OCI-LY3 (cell line): ENCODE results near the gene ATAD3C.
"Not testable (repeated sequence)": the region's sequence is repeated elsewhere in the genome, so short reads cannot be mapped to it uniquely, and the experiment has no call there.

Experiments
- H2AFZ ChIP-seq: fragments of 200-600, 300-600 bp; shearing (Covaris generic); 2 replicates; pipeline ENCODE4 v1.6.0; 2014; ENCODE audit warnings: antibody characterized with exemption, low read depth, low read length
- H3K27ac ChIP-seq: fragments of 200-600, 300-600 bp; sonication (generic); 2 replicates; pipeline ENCODE4 v1.5.1; 2014; ENCODE audit warnings: mild to moderate bottlenecking, low read length, moderate library complexity, mixed read lengths
- H3K27me3 ChIP-seq: fragments of 200-600, 300-600 bp; sonication (generic); 2 replicates; pipeline ENCODE4 v1.6.1; 2014; ENCODE audit warnings: low read depth, low read length, mixed read lengths
- H3K36me3 ChIP-seq: fragments of 200-600, 300-600 bp; sonication (generic); replicated peaks from 2 replicates; pipeline ENCODE3; 2014; ENCODE audit warnings: low read depth, low read length, mixed read lengths
- H3K4me1 ChIP-seq: fragments of 300-600, 200-600 bp; sonication (generic); 2 replicates; pipeline ENCODE4 v1.6.1; 2014; ENCODE audit warnings: low read length, mixed read lengths
- H3K4me2 ChIP-seq: fragments of 200-600, 300-600 bp; sonication (generic); 2 replicates; pipeline ENCODE4 v1.6.1; 2014; ENCODE audit warnings: low read length, mixed read lengths
- H3K4me3 ChIP-seq: fragments of 300-600, 200-600 bp; sonication (generic); 2 replicates; pipeline ENCODE4 v1.5.1; 2014; ENCODE audit warnings: antibody characterized with exemption, mild to moderate bottlenecking, low read length, moderate library complexity
- H3K79me2 ChIP-seq: fragments of 300-600, 200-600 bp; shearing (Covaris generic); 2 replicates; pipeline ENCODE4 v1.6.1; 2014; ENCODE audit warnings: mild to moderate bottlenecking, low read length, mixed read lengths
- H3K9ac ChIP-seq: fragments of 300-600, 200-600 bp; shearing (Covaris generic); 2 replicates; pipeline ENCODE4 v1.6.0; 2014; ENCODE audit warnings: mild to moderate bottlenecking, low read length, moderate library complexity
- H3K9me3 ChIP-seq: fragments of 200-600, 300-600 bp; shearing (Covaris generic); 2 replicates; pipeline ENCODE4 v1.6.1; 2014; ENCODE audit warnings: low read length, mixed read lengths; ENCODE audit not compliant: insufficient read depth
- H4K20me1 ChIP-seq: fragments of 200-600, 300-600 bp; sonication (generic); 2 replicates; pipeline ENCODE4 v1.6.1; 2016; ENCODE audit warnings: low read length, mixed read lengths; ENCODE audit not compliant: insufficient read depth
- EZH2phosphoT487 ChIP-seq: fragments of 200-600 bp; shearing (Covaris generic); IDR thresholded peaks from 2 replicates; pipeline ENCODE4 v1.6.1; 2018; ENCODE audit warnings: antibody characterized with exemption, mixed run types, low read depth
- TF ChIP-seq, protein P1 (sequence below): fragments of 200-600, 300-600 bp; sonication (generic); IDR thresholded peaks from 2 replicates; pipeline ENCODE4 v1.5.1; 2014; ENCODE audit warnings: antibody characterized with exemption, low read length, low read depth

Gene ATAD3C

DNA sequence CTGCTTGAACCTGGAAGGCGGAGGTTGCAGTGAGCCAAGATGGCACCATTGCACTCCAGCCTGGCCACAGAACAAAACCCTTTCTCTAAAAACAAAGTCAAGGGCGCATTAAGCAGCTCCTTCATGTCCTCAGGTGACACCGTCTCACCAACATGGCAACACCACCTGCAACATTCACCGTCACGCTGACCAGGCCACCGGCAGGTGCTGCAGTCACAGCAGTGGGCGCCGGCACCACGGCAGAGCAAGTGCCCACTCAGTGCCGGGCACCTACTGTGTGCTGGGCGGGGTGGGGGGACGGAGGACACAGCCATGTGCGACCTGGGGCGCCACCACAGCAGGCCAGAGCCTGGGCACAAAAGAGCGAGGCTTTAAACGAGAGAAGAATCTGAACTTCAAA lies 34.2 kb downstream of the ATAD3C start:
- no peaks in the 10 kb centered on the region for H4K20me1 ChIP-seq
- TF ChIP-seq EZH2phosphoT487 = no peak
- TF ChIP-seq, protein P1, sequence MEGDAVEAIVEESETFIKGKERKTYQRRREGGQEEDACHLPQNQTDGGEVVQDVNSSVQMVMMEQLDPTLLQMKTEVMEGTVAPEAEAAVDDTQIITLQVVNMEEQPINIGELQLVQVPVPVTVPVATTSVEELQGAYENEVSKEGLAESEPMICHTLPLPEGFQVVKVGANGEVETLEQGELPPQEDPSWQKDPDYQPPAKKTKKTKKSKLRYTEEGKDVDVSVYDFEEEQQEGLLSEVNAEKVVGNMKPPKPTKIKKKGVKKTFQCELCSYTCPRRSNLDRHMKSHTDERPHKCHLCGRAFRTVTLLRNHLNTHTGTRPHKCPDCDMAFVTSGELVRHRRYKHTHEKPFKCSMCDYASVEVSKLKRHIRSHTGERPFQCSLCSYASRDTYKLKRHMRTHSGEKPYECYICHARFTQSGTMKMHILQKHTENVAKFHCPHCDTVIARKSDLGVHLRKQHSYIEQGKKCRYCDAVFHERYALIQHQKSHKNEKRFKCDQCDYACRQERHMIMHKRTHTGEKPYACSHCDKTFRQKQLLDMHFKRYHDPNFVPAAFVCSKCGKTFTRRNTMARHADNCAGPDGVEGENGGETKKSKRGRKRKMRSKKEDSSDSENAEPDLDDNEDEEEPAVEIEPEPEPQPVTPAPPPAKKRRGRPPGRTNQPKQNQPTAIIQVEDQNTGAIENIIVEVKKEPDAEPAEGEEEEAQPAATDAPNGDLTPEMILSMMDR = no peak
- H3K9me3 ChIP-seq = no peaks in the 10 kb centered on the region
- no peak overlapping the region for H3K4me2 ChIP-seq
- no peak overlapping the region for H3K9ac ChIP-seq
- H3K27me3 ChIP-seq = no peaks in the 10 kb centered on the region
- no peak overlapping the region for H3K27ac ChIP-seq
- H3K4me1 ChIP-seq = no peaks in the 10 kb centered on the region
- H2AFZ ChIP-seq = no peak overlapping the region
- no peak overlapping the region for H3K4me3 ChIP-seq
- H3K79me2 ChIP-seq = no peaks in the 10 kb centered on the region; the same call in 1 of the 2 replicates
- H3K36me3 ChIP-seq = peaks cover 8% of the 10 kb centered on the region

DNA sequence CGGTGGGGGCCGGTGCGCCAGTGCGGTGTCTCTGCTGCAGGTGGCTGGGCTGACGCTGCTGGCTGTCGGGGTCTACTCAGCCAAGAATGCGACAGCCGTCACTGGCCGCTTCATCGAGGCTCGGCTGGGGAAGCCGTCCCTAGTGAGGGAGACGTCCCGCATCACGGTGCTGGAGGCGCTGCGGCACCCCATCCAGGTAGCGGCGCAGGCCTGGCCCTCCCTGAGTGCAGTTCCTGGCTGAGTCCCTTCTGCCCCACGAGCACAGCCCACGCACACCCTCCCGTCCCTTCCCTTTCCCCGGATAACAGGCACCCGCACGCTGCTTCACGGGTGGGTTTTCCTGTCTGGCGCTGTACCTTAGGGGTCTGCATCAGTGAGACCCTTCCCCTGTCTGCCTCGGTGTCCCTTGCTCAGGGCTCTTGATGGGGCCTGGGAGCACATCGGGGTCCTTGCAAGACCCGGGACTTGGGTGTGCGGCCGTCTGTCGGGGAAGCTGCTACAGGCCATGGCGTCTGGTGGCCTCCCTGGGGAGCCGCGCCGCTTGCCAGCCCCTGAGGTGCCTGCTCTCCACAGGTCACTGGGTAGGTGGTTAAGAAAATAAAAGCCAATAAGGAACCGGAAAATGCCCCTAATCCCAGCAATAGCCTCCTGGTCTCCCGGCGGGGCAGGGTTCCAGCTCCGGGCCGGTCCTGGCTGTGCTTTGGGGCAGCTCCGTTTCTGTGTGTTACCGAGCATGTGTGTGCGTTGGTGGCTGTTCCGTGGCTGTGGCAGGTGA lies 35.7 kb downstream of the ATAD3C start:
- not testable (repeated sequence) for H4K20me1 ChIP-seq, H3K9me3 ChIP-seq, H3K27me3 ChIP-seq, H3K79me2 ChIP-seq, H3K9ac ChIP-seq, H3K36me3 ChIP-seq, H3K4me1 ChIP-seq, H2AFZ ChIP-seq, H3K27ac ChIP-seq, H3K4me3 ChIP-seq, H3K4me2 ChIP-seq

DNA sequence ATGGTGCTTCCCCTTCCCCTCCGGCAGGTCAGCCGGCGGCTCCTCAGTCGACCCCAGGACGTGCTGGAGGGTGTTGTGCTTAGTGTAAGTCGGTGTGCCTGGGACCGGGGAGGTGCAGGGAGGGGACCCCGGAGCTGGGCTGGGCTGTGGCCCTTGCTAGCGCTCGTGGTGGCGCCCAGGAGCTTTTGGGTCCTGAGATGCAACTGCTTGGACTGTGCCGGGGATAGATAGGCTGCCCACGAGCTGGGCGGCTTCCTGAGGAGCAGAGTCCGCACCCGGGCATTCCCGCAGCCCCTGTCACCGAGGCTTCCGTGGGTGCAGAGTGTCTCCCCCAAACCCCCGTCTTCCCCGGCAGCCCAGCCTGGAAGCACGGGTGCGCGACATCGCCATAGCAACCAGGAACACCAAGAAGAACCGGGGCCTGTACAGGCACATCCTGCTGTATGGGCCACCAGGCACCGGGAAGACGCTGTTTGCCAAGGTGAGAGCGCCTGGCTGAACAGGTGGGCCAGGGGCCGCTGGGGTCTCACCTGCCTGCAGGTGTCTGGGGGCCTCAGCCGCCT lies 36.3 kb downstream of the ATAD3C start:
- not testable (repeated sequence) for H3K9ac ChIP-seq, H3K4me3 ChIP-seq, H3K4me1 ChIP-seq, H3K9me3 ChIP-seq, H3K4me2 ChIP-seq, H3K27me3 ChIP-seq, H3K36me3 ChIP-seq, H4K20me1 ChIP-seq, H3K79me2 ChIP-seq, H3K27ac ChIP-seq, H2AFZ ChIP-seq

DNA sequence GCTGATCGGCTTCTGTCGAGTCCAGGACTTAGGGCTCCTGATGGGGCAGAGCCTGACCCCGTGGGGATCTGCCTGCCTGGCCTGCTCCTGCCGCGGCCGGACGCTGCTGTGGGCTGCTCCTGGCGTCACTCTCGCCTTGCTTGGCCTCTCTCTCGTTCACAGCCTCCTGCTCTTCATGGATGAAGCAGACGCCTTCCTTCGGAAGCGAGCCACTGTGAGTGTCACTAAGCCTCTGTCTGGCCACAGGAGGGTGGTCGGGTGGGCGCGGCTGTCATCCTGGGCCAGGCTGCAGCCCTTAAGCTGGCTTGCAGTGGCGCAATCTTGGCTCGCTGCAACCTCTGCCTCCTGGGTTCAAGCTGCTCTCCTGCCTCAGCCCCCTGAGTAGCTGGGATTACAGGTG lies 38.2 kb downstream of the ATAD3C start:
- Histone ChIP-seq H4K20me1 (no peaks in the 10 kb centered on the region), H3K79me2 (no peaks in the 10 kb centered on the region; the same call in 1 of the 2 replicates), H3K4me2 (no peak overlapping the region), H3K4me3 (no peak overlapping the region), H3K27ac (no peak overlapping the region), H3K9ac (no peak overlapping the region), H3K36me3 (peaks cover 16% of the 10 kb centered on the region), H3K9me3 (no peaks in the 10 kb centered on the region), H3K4me1 (no peaks in the 10 kb centered on the region), H2AFZ (no peak overlapping the region), H3K27me3 (no peaks in the 10 kb centered on the region)
- TF ChIP-seq, protein P1 = no peak
- TF ChIP-seq EZH2phosphoT487 = no peak

DNA sequence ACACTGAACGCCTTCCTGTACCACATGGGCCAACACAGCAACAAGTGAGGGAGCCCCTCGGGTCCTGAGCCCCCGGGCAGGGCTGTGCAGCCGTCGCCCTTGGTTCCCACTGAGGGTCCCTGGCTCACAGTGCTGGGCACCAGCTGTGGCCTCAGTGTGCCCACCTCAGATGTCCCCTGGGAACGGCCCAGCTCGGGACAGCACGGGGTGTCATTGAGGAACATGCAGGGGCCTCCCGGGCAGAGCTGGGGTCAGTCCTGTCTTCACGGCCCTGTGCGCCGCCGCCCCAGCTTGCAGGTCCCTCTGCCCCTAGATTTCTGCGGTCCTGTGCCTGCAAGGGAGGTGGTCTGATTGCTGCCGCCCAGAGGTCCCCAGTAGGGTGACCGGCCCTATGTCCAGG lies 39.7 kb downstream of the ATAD3C start:
- H3K27ac ChIP-seq = no peak overlapping the region
- peaks cover 24% of the 10 kb centered on the region for H3K36me3 ChIP-seq
- H3K9me3 ChIP-seq = no peaks in the 10 kb centered on the region
- no peak overlapping the region for H3K4me3 ChIP-seq
- H3K9ac ChIP-seq = no peak overlapping the region
- no peak overlapping the region for H2AFZ ChIP-seq
- no peak for TF ChIP-seq EZH2phosphoT487
- TF ChIP-seq, protein P1 = no peak
- H3K4me2 ChIP-seq = no peak overlapping the region
- H3K79me2 ChIP-seq = no peaks in the 10 kb centered on the region
- H3K27me3 ChIP-seq = no peaks in the 10 kb centered on the region
- H4K20me1 ChIP-seq = no peaks in the 10 kb centered on the region
- no peaks in the 10 kb centered on the region for H3K4me1 ChIP-seq
